GM19452 (cell line): ENCODE results near the gene NUDT22.

ENCODE experiments used
- ATAC-seq: cut with Tn5 transposase; IDR thresholded peaks from one replicate; pipeline ENCODE4 v1.9.1; 2021; ENCODE audit not compliant: unreplicated experiment

Gene NUDT22

DNA sequence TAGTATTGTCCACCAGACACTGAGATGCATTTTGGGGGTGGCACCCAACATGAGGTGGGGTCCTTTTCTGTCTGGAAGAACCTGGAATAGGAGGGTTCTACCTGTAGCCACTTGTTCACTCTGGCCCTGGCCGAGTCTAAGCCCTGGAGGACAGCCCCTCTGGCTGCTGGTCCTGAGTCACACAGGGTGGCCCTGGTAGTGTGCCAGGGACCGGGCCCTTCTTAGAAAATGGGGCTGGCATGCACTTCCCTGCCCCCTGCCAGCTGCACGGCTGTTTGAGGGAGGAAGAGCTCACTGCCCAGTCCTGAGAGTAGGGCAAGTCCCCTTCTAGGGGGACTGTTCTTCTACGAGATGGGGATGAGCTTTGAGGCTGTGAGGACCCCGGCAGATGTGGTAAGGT lies 27.4 kb downstream of the NUDT22 start:
- no peak for ATAC-seq

GRCh38 chr11:64254326-64254725 lies 28.3 kb downstream of the NUDT22 start:
- no peak for ATAC-seq

- no peak for ATAC-seq
Measured at GRCh38 chr11:64255135-64256128, 29.4 kb downstream of the NUDT22 start.

DNA sequence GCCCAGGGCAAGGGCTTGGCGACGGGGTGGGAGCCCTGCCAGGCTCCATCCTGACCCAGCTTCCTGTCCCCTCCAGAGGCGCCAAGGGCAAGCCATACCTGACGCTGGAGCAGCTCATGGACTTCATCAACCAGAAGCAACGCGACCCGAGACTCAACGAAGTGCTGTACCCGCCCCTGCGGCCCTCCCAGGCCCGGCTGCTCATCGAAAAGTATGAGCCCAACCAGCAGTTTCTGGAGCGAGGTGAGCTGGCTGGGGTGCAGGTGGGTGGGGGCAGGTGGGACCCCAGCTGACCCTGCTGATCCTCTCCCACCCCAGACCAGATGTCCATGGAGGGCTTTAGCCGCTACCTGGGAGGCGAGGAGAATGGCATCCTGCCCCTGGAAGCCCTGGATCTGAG lies 30.2 kb downstream of the NUDT22 start:
- no peak for ATAC-seq

GRCh38 chr11:64258356-64258755 lies 32.3 kb downstream of the NUDT22 start:
- ATAC-seq: no peak

DNA sequence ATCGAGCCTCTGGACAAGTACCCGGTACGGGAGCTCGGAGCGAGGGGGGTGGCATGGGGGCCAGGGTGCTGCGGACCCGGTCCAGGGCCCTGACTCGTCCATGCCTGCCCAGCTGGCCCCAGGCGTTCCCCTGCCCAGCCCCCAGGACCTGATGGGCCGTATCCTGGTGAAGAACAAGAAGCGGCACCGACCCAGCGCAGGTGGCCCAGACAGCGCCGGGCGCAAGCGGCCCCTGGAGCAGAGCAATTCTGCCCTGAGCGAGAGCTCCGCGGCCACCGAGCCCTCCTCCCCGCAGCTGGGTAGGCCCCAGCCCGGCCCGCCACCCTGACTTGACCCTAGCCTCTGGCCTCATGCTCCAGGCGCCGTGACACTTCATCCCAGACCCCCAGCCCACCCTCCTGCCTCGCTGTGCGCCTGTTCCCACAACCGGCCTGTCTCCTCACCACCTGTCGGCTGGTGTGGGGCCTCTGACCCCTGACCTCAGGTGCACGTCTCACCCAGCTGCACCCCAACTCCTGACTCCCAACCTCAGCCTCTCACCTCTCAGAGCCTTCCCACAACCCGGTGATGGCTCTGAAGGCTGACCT lies 33.0 kb downstream of the NUDT22 start:
- no peak for ATAC-seq

DNA sequence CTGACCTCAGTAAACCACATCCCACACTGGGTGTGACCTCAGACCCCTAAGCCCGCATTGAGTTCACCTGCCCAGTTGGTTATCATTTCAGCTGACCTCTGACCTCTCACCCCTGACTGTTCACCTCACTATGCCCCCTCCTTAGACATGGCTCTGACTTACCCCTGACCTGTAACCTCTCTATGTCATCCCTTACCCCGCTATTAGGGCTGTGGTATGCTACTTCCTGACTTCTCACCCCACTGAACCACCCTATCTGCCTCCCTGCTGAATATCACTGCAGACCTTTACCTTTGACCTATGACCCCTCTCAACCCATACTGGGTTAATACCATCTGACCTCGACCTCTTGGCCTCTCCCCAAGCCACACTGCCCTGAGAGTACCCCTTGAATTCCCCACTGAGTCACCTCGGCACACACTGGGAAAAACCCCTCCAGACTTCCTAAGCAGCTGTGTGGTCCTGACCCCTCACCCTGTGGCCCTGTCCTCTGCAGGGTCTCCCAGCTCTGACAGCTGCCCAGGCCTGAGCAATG lies 33.5 kb downstream of the NUDT22 start:
- no peak for ATAC-seq

GRCh38 chr11:64260147-64260708 lies 34.2 kb downstream of the NUDT22 start:
- no peak for ATAC-seq

DNA sequence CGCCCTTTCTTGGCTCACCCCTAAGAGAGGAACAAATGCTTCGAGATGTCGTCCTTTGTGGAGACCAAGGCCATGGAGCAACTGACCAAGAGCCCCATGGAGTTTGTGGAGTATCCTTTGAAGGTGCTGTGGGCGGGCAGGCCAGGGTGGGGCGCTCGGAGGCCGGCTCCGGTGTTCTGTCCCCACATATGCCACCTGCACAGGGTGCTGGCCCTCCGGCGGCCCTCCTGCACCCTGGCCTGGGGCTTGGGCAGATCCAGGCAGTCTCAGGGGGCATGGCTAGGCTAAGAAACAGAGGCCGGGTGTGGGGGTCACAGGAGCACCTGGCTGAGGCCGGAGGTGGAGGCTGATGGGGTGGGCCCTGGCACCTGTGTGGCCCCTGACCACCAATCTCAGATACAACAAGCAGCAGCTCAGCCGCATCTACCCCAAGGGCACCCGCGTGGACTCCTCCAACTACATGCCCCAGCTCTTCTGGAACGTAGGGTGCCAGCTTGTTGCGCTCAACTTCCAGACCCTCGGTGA lies 35.5 kb downstream of the NUDT22 start:
- no peak for ATAC-seq

- ATAC-seq: no peak
Measured at GRCh38 chr11:64262271-64263002, 36.4 kb downstream of the NUDT22 start.

- ATAC-seq: no peak
Measured at GRCh38 chr11:64263021-64263946, 37.2 kb downstream of the NUDT22 start.

DNA sequence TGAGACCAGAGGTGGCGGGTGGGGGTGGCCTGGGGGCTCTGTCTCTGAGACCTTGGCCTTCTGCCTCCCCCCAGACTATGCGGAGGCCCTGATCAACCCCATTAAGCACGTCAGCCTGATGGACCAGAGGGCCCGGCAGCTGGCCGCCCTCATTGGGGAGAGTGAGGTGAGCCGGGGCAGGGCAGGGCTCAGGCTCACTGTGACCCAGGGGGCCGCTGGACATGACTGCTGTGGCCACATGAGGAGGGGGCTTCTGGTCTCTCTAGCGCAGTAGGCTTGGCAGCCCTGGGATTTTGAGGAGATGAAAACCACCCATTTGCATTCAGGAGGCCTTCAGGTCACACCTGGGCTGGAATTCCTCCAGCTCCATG lies 37.9 kb downstream of the NUDT22 start:
- no peak for ATAC-seq

GRCh38 chr11:64264371-64264852 lies 38.3 kb downstream of the NUDT22 start:
- ATAC-seq: no peak

GRCh38 chr11:64265176-64266160 lies 39.4 kb downstream of the NUDT22 start:
- no peak for ATAC-seq

- no peak for ATAC-seq
Measured at GRCh38 chr11:64266339-64266738, 40.3 kb downstream of the NUDT22 start.

- ATAC-seq: no peak
Measured at GRCh38 chr11:64267207-64267945, 41.3 kb downstream of the NUDT22 start.

DNA sequence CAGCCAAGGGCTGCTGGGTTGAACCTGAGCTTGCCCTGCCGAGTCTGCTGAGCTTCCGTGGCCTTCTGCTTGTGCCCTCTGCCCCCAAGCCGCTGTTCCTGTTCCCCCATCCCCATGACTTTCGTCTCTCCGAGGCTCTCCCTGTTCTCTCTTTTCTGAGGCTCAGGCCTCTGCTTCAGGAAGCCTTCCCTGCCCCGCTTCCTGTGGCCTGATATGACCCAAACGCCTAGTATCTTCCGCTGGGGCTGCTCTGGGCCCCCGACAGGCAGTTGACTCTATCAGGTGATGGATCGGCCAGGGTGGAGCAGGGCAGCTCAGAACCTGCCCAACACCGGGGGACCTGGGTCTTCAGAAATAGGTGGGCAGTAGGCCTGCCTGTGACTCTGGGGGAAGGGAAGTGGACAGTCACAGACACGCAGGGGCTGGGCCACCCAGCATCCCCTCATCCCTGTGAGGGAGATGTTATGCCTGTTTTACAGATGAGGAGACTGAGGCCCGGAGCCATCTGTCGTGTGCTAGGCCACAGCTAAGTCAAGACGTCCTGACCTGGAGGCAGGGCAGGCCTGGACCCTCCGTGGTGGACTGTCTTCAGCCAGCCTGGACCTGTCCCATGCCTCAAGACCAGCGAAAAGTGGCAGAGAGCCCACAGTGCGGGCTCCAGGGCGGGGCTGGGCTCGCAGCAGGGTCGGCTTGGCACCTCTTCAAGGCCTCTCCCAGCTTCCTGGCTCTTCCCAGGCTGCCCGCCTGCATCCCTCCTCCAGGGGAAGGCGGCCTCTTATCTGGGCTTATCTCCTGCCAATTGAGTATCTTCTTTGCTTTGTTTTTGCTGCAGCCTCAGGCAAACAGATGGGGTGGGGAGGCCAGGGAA lies 42.2 kb downstream of the NUDT22 start:
- no peak for ATAC-seq
